ENCODE data around the gene LMX1B. TPM values are rescaled to one million over a fixed set of nuclear protein-coding genes. Genes with fewer than 3 reads are reported as not detected.

LMX1B gene
- polyA plus RNA-seq, 1 donor from 2014 or later: not detected

DNA sequence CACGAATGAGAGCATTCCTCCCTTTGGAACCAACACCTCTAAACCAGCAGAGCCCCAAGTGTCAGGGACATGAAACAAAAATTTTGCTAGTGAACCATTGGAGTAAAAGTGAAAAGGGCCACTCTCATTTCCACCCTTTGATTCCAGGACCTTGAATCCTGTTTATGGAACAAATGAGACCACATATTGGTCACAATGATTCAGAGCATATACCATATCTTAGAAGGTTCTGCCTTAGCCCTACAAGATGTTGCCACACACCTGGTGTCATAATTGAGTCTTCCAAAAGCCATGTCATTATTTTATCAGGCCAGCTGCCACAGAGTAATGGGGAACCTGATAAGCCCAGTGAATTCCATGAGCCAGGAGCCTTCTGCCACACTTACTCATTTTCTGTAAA lies 124.8 kb downstream of the LMX1B start:
- Histone ChIP-seq H3K4me2 (ENCODE audit: low read length) (no peak overlapping the region), H3K9me3 (ENCODE audit: low read length) (no peaks in the 10 kb centered on the region), H3K9me2 (ENCODE audit: insufficient read depth, low read length) (no peaks in the 10 kb centered on the region), H3K36me3 (ENCODE audit: insufficient read depth, low read length) (no peaks in the 10 kb centered on the region), H4K20me1 (ENCODE audit: insufficient read depth) (no peaks in the 10 kb centered on the region), H2AFZ (ENCODE audit: low read depth, low read length) (no peak overlapping the region), H3F3A (ENCODE audit: insufficient read depth, low read length, poor library complexity, severe bottlenecking) (no peaks in the 10 kb centered on the region), H3K27ac (ENCODE audit: low read length) (no peak overlapping the region), H3K79me2 (replicated peaks; ENCODE audit: insufficient read depth, low read length) (no peaks in the 10 kb centered on the region), H3K4me3 (ENCODE audit: low read length) (no peak overlapping the region), H3K9ac (ENCODE audit: low read length) (no peak overlapping the region), H3K27me3 (ENCODE audit: insufficient read depth, low read depth, low read length) (no peaks in the 10 kb centered on the region)
- TF ChIP-seq CTCF (IDR thresholded peaks at IDR 0.05; ENCODE audit: poor library complexity, severe bottlenecking): no peak
- no peak for TF ChIP-seq TAF1 (IDR thresholded peaks at IDR 0.05; ENCODE audit: low read depth)
- TF ChIP-seq SMC3 (conservative IDR thresholded peaks at IDR 0.05; ENCODE audit: poor library complexity): no peak
- no peak for TF ChIP-seq REST (IDR thresholded peaks at IDR 0.05; ENCODE audit: borderline replicate concordance)
- no peak for TF ChIP-seq RAD21 (conservative IDR thresholded peaks at IDR 0.05)
- no peak for TF ChIP-seq MXI1 (conservative IDR thresholded peaks at IDR 0.05; ENCODE audit: poor library complexity, severe bottlenecking)
- TF ChIP-seq POLR2AphosphoS5 (IDR thresholded peaks at IDR 0.05): no peak
- no peak for TF ChIP-seq EP300 (conservative IDR thresholded peaks at IDR 0.05; ENCODE audit: poor library complexity, severe bottlenecking)
- no peak for TF ChIP-seq EZH2 (IDR thresholded peaks at IDR 0.05; ENCODE audit: borderline replicate concordance, insufficient read depth, low read length, poor library complexity, severe bottlenecking)

GRCh38 chr9:126743041-126743440 lies 129.3 kb downstream of the LMX1B start:
- no peaks in the 10 kb centered on the region for H4K20me1 ChIP-seq (ENCODE audit: insufficient read depth)
- TF ChIP-seq EP300 (conservative IDR thresholded peaks at IDR 0.05; ENCODE audit: poor library complexity, severe bottlenecking) (no peak), POLR2AphosphoS5 (IDR thresholded peaks at IDR 0.05) (no peak), RAD21 (conservative IDR thresholded peaks at IDR 0.05) (no peak), CTCF (IDR thresholded peaks at IDR 0.05; ENCODE audit: poor library complexity, severe bottlenecking) (no peak), TAF1 (IDR thresholded peaks at IDR 0.05; ENCODE audit: low read depth) (no peak), MXI1 (conservative IDR thresholded peaks at IDR 0.05; ENCODE audit: poor library complexity, severe bottlenecking) (no peak), SMC3 (conservative IDR thresholded peaks at IDR 0.05; ENCODE audit: poor library complexity) (no peak), EZH2 (IDR thresholded peaks at IDR 0.05; ENCODE audit: borderline replicate concordance, insufficient read depth, low read length, poor library complexity, severe bottlenecking) (no peak), REST (IDR thresholded peaks at IDR 0.05; ENCODE audit: borderline replicate concordance) (no peak)

More at GRCh38 chr9:126743041-126743440, 129.3 kb downstream of the LMX1B start:
- no peaks in the 10 kb centered on the region for H3K9me3 ChIP-seq (ENCODE audit: low read length)
- no peaks in the 10 kb centered on the region for H3K27me3 ChIP-seq (ENCODE audit: insufficient read depth, low read depth, low read length)
- no peaks in the 10 kb centered on the region for H3K36me3 ChIP-seq (ENCODE audit: insufficient read depth, low read length)
- H3K27ac ChIP-seq (ENCODE audit: low read length): no peak overlapping the region
- no peak overlapping the region for H3K4me3 ChIP-seq (ENCODE audit: low read length)
- no peaks in the 10 kb centered on the region for H3F3A ChIP-seq (ENCODE audit: insufficient read depth, low read length, poor library complexity, severe bottlenecking)
- H3K79me2 ChIP-seq (replicated peaks; ENCODE audit: insufficient read depth, low read length): no peaks in the 10 kb centered on the region
- H3K9me2 ChIP-seq (ENCODE audit: insufficient read depth, low read length): no peaks in the 10 kb centered on the region
- no peak overlapping the region for H2AFZ ChIP-seq (ENCODE audit: low read depth, low read length)
- no peak overlapping the region for H3K4me2 ChIP-seq (ENCODE audit: low read length)
- no peak overlapping the region for H3K9ac ChIP-seq (ENCODE audit: low read length)

Measured in neural cell (in vitro differentiated cells).